Mesangial cell (primary cell): ENCODE measurements around the gene PZP. TPM values are rescaled to one million over a fixed set of nuclear protein-coding genes. Genes with fewer than 3 reads are reported as not detected.

Source experiments
- total RNA-seq: library from RNA; depleted of rRNA; stranded (reverse); fragments of >200 nt; gene quantifications from 2 replicates; pipeline ENCODE4 v1.2.3, GENCODE V29; 2015

The PZP gene
- not detected in 2 replicates for total RNA-seq

GRCh38 chr12:9208229-9208628, at the start of gene PZP:
TSS of gene PZP (minus strand) at chr12:9208395. CDS start at chr12:9208341, 54 bp downstream.

GRCh38 chr12:9115731-9116559, 92.2 kb downstream of the PZP start, which contains the start of gene A2M:
TSS of gene A2M (minus strand) at chr12:9115919. CDS start at chr12:9115849, 70 bp downstream.

Other genes with a start within 250 kb of the PZP start
- gene KLRG1, start 218.8 kb downstream of the PZP start, total RNA-seq: 1.4 TPM in 1 of 2 replicates, not detected in the other
- gene A2M, start 92.5 kb downstream of the PZP start, total RNA-seq: 1.6 TPM in 1 of 2 replicates, not detected in the other